ENCODE data around the gene C14orf132.
A peak's percentile ranks its signal among the peaks of the same experiment; 100 is the strongest.

The C14orf132 gene

DNA sequence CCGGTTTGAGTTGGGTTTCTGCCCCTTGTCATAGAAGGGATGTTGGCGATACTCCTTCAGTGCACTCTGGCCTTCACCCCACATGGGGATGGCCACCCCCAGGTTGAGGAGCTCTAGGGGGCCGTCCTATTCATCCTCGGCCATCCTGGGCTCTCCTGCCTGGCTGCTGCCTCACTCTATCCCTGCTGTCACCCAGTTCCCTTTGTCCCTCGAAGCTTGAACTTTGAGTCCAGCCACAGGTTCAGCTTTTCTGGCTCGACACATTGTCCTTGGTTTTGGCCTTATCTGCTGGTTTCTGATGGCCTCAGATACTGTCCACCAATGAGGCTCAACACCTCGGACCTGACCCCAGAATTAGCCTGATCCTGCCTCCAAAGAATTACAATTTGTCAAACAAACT lies 58.6 kb downstream of the C14orf132 start:
- no peaks in the 10 kb centered on the region for H3K9me3 ChIP-seq (ENCODE audit: control insufficient read depth in 2 of 2, low read length in 2 of 2)
- no peaks in the 10 kb centered on the region for H3K27me3 ChIP-seq (ENCODE audit: control insufficient read depth in 2 of 2, insufficient read depth in 2 of 2, low read length in 2 of 2)
- H3K36me3 ChIP-seq (ENCODE audit: control insufficient read depth in 2 of 2, insufficient read depth in 2 of 2, low read length in 2 of 2): no peaks in the 10 kb centered on the region
- no peak overlapping the region for H3K4me3 ChIP-seq (ENCODE audit: low read length in 2 of 2)
- peaks cover 0 to 5% of the 10 kb centered on the region in 2 donors for H3K4me1 ChIP-seq (ENCODE audit: control insufficient read depth in 2 of 2, insufficient read depth in 2 of 2, low read length in 2 of 2)
- no peak overlapping the region for H3K27ac ChIP-seq (ENCODE audit: low read depth in 2 of 2, low read length in 2 of 2)
- no peak overlapping the region for H3K9ac ChIP-seq (ENCODE audit: low read depth in 1 of 2, low read length in 2 of 2)

DNA sequence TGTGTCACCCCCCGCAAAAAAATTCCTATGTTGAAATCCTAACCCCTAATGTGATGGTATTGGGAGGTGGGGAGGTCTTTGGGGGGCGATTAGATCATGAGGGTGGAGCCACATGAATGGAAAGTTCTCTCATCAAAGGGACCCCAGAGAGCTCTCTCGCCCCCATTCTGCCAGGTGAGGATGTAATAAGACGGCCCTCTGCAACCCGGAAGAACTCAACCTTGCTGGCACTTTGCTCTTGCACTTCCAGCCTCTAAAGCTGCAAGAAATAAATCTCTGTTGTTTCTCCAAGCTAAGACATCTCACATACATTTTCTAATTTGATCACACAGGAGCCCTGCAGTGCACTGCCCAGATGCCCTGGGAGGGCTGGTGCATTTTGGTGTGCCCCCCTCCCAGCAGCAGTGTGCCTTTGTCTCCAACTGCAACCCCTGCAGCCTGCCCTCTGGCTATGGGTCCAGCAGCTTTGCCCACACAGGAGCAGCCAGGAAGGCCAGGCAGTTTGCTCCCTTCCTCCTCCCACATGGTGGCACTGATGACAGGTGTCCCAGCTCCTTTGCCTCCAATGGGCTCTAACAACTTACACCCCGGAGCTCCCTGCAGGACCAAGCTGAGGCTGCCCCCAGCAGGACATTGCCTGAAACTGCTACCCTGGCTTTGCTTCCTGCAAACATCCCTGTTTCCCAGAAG lies 59.3 kb downstream of the C14orf132 start:
- no peaks in the 10 kb centered on the region for H3K36me3 ChIP-seq (ENCODE audit: control insufficient read depth in 2 of 2, insufficient read depth in 2 of 2, low read length in 2 of 2)
- H3K4me3 ChIP-seq (ENCODE audit: low read length in 2 of 2): no peak overlapping the region
- peaks cover 0 to 5% of the 10 kb centered on the region in 2 donors for H3K4me1 ChIP-seq (ENCODE audit: control insufficient read depth in 2 of 2, insufficient read depth in 2 of 2, low read length in 2 of 2)
- H3K9ac ChIP-seq (ENCODE audit: low read depth in 1 of 2, low read length in 2 of 2): no peak overlapping the region
- H3K9me3 ChIP-seq (ENCODE audit: control insufficient read depth in 2 of 2, low read length in 2 of 2): no peaks in the 10 kb centered on the region
- H3K27ac ChIP-seq (ENCODE audit: low read depth in 2 of 2, low read length in 2 of 2): no peak overlapping the region
- no peaks in the 10 kb centered on the region for H3K27me3 ChIP-seq (ENCODE audit: control insufficient read depth in 2 of 2, insufficient read depth in 2 of 2, low read length in 2 of 2)

DNA sequence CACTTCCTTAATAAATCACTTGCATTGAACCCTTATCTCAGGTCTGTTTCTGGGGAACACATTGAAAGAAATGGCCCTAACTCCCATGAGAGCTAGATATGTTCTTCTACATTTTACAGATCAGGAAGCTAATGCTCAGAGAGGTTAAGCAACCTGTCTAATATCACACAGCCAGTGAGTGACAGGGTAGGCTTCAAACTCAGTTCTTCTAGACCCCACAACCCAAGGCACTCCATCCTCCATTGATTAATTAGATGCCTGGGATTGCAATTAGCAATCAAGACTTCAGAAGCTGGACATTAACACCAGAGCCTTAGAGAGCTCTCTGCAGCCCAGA lies 59.8 kb downstream of the C14orf132 start:
- Histone ChIP-seq H3K27me3 (ENCODE audit: control insufficient read depth in 2 of 2, insufficient read depth in 2 of 2, low read length in 2 of 2) (no peaks in the 10 kb centered on the region), H3K27ac (ENCODE audit: low read depth in 2 of 2, low read length in 2 of 2) (no peak overlapping the region), H3K4me1 (ENCODE audit: control insufficient read depth in 2 of 2, insufficient read depth in 2 of 2, low read length in 2 of 2) (peaks cover 0 to 5% of the 10 kb centered on the region in 2 donors), H3K36me3 (ENCODE audit: control insufficient read depth in 2 of 2, insufficient read depth in 2 of 2, low read length in 2 of 2) (no peaks in the 10 kb centered on the region), H3K4me3 (ENCODE audit: low read length in 2 of 2) (no peak overlapping the region), H3K9ac (ENCODE audit: low read depth in 1 of 2, low read length in 2 of 2) (no peak overlapping the region), H3K9me3 (ENCODE audit: control insufficient read depth in 2 of 2, low read length in 2 of 2) (no peaks in the 10 kb centered on the region)

DNA sequence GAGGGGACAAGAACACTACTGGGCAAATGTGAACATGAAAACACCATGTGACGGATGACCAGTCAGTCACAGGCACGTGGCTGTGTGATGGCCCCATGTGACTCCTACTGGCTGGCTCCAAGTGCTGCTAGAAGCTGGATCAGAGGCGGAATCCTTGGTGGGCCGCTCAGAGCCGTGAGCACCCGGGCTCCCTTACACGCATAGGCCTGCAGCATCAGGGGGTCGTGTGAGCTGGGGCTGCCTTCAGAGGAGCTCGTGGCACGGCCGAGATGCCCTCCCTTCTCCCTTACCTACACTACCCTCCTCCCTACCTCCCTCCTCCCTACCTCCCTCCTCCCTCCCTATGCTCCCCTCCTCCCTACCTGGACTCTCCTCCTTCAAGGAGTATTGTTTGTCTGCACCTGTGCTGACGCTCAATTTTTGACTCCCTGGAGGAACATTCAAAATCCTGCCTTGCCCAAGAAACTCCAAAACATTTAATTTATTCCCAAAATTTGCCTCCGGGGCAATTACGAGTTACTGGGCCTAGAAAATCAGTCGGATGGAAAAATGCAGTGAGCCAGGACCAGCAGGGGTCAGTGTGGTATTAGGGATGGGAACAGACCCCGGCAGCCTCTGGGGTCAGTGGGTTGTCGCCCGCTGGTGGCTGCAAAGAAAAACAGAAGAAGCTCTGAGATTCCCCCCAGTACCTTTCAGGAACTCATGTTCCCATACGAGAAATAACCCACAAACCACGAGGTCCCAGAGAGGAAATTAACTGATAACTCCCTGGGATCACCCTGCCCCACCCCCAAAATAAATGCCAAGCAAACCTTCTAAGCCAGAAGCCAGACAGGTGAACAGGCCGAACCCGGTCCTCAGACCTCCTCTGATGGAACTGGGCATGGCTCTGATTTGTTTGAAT lies 61.3 kb downstream of the C14orf132 start:
- Histone ChIP-seq H3K36me3 (ENCODE audit: control insufficient read depth in 2 of 2, insufficient read depth in 2 of 2, low read length in 2 of 2) (no peaks in the 10 kb centered on the region), H3K9ac (ENCODE audit: low read depth in 1 of 2, low read length in 2 of 2) (no peak overlapping the region), H3K4me3 (ENCODE audit: low read length in 2 of 2) (no peak overlapping the region), H3K27ac (ENCODE audit: low read depth in 2 of 2, low read length in 2 of 2) (no peak overlapping the region), H3K4me1 (ENCODE audit: control insufficient read depth in 2 of 2, insufficient read depth in 2 of 2, low read length in 2 of 2) (peaks cover 8 to 17% of the 10 kb centered on the region in 2 donors), H3K27me3 (ENCODE audit: control insufficient read depth in 2 of 2, insufficient read depth in 2 of 2, low read length in 2 of 2) (no peaks in the 10 kb centered on the region), H3K9me3 (ENCODE audit: control insufficient read depth in 2 of 2, low read length in 2 of 2) (no peaks in the 10 kb centered on the region)

GRCh38 chr14:96102081-96102856 lies 63.1 kb downstream of the C14orf132 start:
- H3K27me3 ChIP-seq (ENCODE audit: control insufficient read depth in 2 of 2, insufficient read depth in 2 of 2, low read length in 2 of 2): no peaks in the 10 kb centered on the region
- no peaks in the 10 kb centered on the region for H3K36me3 ChIP-seq (ENCODE audit: control insufficient read depth in 2 of 2, insufficient read depth in 2 of 2, low read length in 2 of 2)
- peaks cover 9 to 22% of the 10 kb centered on the region in 2 donors for H3K4me1 ChIP-seq (ENCODE audit: control insufficient read depth in 2 of 2, insufficient read depth in 2 of 2, low read length in 2 of 2)
- no peaks in the 10 kb centered on the region for H3K9me3 ChIP-seq (ENCODE audit: control insufficient read depth in 2 of 2, low read length in 2 of 2)
- no peak overlapping the region for H3K4me3 ChIP-seq (ENCODE audit: low read length in 2 of 2)
- no peak overlapping the region for H3K27ac ChIP-seq (ENCODE audit: low read depth in 2 of 2, low read length in 2 of 2)
- H3K9ac ChIP-seq (ENCODE audit: low read depth in 1 of 2, low read length in 2 of 2): no peak overlapping the region

- Histone ChIP-seq H3K27ac (ENCODE audit: low read depth in 2 of 2, low read length in 2 of 2) (no peak overlapping the region), H3K27me3 (ENCODE audit: control insufficient read depth in 2 of 2, insufficient read depth in 2 of 2, low read length in 2 of 2) (no peaks in the 10 kb centered on the region), H3K4me3 (ENCODE audit: low read length in 2 of 2) (no peak overlapping the region), H3K9ac (ENCODE audit: low read depth in 1 of 2, low read length in 2 of 2) (no peak overlapping the region), H3K9me3 (ENCODE audit: control insufficient read depth in 2 of 2, low read length in 2 of 2) (no peaks in the 10 kb centered on the region), H3K36me3 (ENCODE audit: control insufficient read depth in 2 of 2, insufficient read depth in 2 of 2, low read length in 2 of 2) (no peaks in the 10 kb centered on the region), H3K4me1 (ENCODE audit: control insufficient read depth in 2 of 2, insufficient read depth in 2 of 2, low read length in 2 of 2) (peaks cover 9 to 22% of the 10 kb centered on the region in 2 donors)
Measured at GRCh38 chr14:96103075-96103474, 63.9 kb downstream of the C14orf132 start.

DNA sequence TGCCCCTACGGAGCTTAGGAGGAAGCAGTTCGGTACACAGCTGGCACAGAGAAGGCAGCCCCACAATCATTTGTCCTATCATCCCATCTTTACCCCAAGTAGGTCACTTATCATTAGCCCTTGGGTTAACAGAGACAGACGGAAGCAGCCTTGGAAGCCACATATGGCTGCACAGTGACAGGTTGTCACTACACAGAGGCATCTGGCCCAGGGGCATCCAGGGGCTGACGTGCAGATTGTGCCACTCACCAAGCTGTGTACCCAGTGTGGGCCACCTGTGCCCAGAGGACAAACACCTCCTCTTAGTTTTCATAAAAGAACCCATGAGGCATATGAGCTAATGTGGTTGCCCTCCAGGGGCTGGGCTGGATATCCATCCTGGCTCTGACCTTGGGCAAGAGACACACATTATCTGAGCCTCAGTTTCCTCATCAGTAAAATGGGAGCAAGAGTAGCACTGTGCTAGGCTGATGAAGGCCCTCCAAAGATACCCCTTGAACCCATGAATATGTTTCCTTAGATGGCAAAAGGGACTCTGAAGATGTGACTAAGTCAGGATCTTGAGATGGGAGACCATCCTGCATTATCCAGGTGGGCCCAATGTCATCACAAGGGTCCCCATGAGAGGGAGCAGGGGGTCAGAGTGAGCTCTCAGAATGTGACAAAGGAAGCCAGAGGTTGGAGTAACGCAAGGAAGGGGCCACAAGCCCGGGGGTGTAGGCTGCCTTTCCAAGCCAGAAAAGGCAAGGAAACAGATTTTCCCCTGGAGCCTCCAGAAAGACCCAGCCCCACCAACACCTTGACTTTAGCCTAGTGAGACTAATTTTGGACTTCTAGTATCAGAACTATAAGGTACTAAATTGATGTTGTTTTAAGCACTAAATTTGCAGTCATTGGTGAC lies 64.6 kb downstream of the C14orf132 start:
- H3K4me3 ChIP-seq (ENCODE audit: low read length in 2 of 2): no peak overlapping the region
- H3K36me3 ChIP-seq (ENCODE audit: control insufficient read depth in 2 of 2, insufficient read depth in 2 of 2, low read length in 2 of 2): no peaks in the 10 kb centered on the region
- H3K9me3 ChIP-seq (ENCODE audit: control insufficient read depth in 2 of 2, low read length in 2 of 2): no peaks in the 10 kb centered on the region
- peaks cover 9 to 22% of the 10 kb centered on the region in 2 donors for H3K4me1 ChIP-seq (ENCODE audit: control insufficient read depth in 2 of 2, insufficient read depth in 2 of 2, low read length in 2 of 2)
- H3K27me3 ChIP-seq (ENCODE audit: control insufficient read depth in 2 of 2, insufficient read depth in 2 of 2, low read length in 2 of 2): no peaks in the 10 kb centered on the region
- H3K27ac ChIP-seq (ENCODE audit: low read depth in 2 of 2, low read length in 2 of 2): peak overlapping the region; percentile 67 to 87
- H3K9ac ChIP-seq (ENCODE audit: low read depth in 1 of 2, low read length in 2 of 2): no peak overlapping the region

GRCh38 chr14:96104469-96105057 lies 65.4 kb downstream of the C14orf132 start:
- no peaks in the 10 kb centered on the region for H3K9me3 ChIP-seq (ENCODE audit: control insufficient read depth in 2 of 2, low read length in 2 of 2)
- H3K36me3 ChIP-seq (ENCODE audit: control insufficient read depth in 2 of 2, insufficient read depth in 2 of 2, low read length in 2 of 2): no peaks in the 10 kb centered on the region
- no peak overlapping the region for H3K4me3 ChIP-seq (ENCODE audit: low read length in 2 of 2)
- peak overlapping the region; percentile 74 to 87 for H3K27ac ChIP-seq (ENCODE audit: low read depth in 2 of 2, low read length in 2 of 2)
- peak overlapping the region in 1 of 2 donors; percentile 25 for H3K9ac ChIP-seq (ENCODE audit: low read depth in 1 of 2, low read length in 2 of 2)
- H3K4me1 ChIP-seq (ENCODE audit: control insufficient read depth in 2 of 2, insufficient read depth in 2 of 2, low read length in 2 of 2): peaks cover 9 to 22% of the 10 kb centered on the region in 2 donors
- H3K27me3 ChIP-seq (ENCODE audit: control insufficient read depth in 2 of 2, insufficient read depth in 2 of 2, low read length in 2 of 2): no peaks in the 10 kb centered on the region

Data from mucosa of rectum (tissue), 2 donors.